Tibial artery (tissue), 4 donors: ENCODE results near the gene CTSD.

Experiments used
- DNase-seq, 2 donors: peaks; one replicate each; pipeline ENCODE4 v3.0.0-alpha.2; 2019
- H3K27ac ChIP-seq, 2 donors: fragments of 200-600 bp; sonication (generic) in 1 of 2; 1 replicate in 1 of 2; 2 replicates in 1 of 2; pipeline ENCODE4 v1.5.1; 2018 to 2019; ENCODE audit warnings: mild to moderate bottlenecking in 1 of 2
- H3K27me3 ChIP-seq, 2 donors: fragments of 200-600 bp; sonication (generic) in 1 of 2; one replicate each; pipeline versions ENCODE4 v1.5.1 to v1.6.0; 2016 to 2019
- H3K36me3 ChIP-seq, 3 donors: fragments of 200-600 bp; sonication (generic) in 2 of 3; one replicate each; pipeline ENCODE4 v1.5.1; 2016 to 2019; ENCODE audit warnings: mild to moderate bottlenecking in 2 of 3
- H3K4me1 ChIP-seq, 4 donors: fragments of 200-600 bp; sonication (generic) in 2 of 4; 1 replicate in 3 of 4; 2 replicates in 1 of 4; pipeline ENCODE4 v1.5.1; 2016 to 2019
- H3K4me3 ChIP-seq, 2 donors: fragments of 200-600 bp; sonication (generic) in 1 of 2; 1 replicate in 1 of 2; 2 replicates in 1 of 2; pipeline ENCODE4 v1.5.1; 2018 to 2019; ENCODE audit warnings: mild to moderate bottlenecking in 2 of 2
- H3K9me3 ChIP-seq, 3 donors: fragments of 200-600 bp; sonication (generic) in 1 of 3; one replicate each; pipeline ENCODE4 v1.5.1; 2016 to 2019
- CTCF ChIP-seq, 2 experiments: fragments of 200-600 bp in 1 of 2; fragments of 450-650 bp in 1 of 2; IDR thresholded peaks; one replicate each; pipeline ENCODE4 v1.5.1; 2017 to 2019; ENCODE audit warnings: antibody characterized with exemption in 2 of 2, mild to moderate bottlenecking in 1 of 2, moderate library complexity in 1 of 2
- intact Hi-C: fragments of 100-400 bp; cut with DNase I; formaldehyde crosslinking; loops from one replicate; pipeline ENCODE4 v1.15.0; 2023; ENCODE audit warnings: low total_unique reads

Gene CTSD

GRCh38 chr11:1762537-1763302, 1.0 kb downstream of the CTSD start:
- DNase-seq = peak; percentile 63 to 85
- Histone ChIP-seq H3K27ac (peak overlapping the region; percentile 92 to 93), H3K27me3 (no peaks in the 10 kb centered on the region), H3K4me1 (peaks cover 0 to 59% (median 52%) of the 10 kb centered on the region in 4 donors), H3K36me3 (peaks cover 19 to 40% (median 23%) of the 10 kb centered on the region in 3 donors), H3K4me3 (peak overlapping the region; percentile 85 to 98), H3K9me3 (no peaks in the 10 kb centered on the region)
- intact Hi-C loops = loop anchor here (2.0 kb wide), 1 partner anchor 62 kb away; no protein-coding TSS in a partner anchor
- TF ChIP-seq CTCF (IDR thresholded peaks at IDR 0.05) = no peak

- H3K27me3 ChIP-seq = no peaks in the 10 kb centered on the region
- DNase-seq = no peak
- H3K4me3 ChIP-seq = peak overlapping the region; percentile 85 to 98
- peak overlapping the region; percentile 92 to 93 for H3K27ac ChIP-seq
- H3K4me1 ChIP-seq = peaks cover 0 to 66% (median 53%) of the 10 kb centered on the region in 4 donors
- H3K36me3 ChIP-seq = peaks cover 26 to 48% (median 30%) of the 10 kb centered on the region in 3 donors
- no peak for TF ChIP-seq CTCF (IDR thresholded peaks at IDR 0.05)
- no peaks in the 10 kb centered on the region for H3K9me3 ChIP-seq
- intact Hi-C loops = loop anchor here (2.0 kb wide), 1 partner anchor 63 kb away; no protein-coding TSS in a partner anchor
Measured at GRCh38 chr11:1761857-1762536, 1.7 kb downstream of the CTSD start.

GRCh38 chr11:1761110-1761856, 2.4 kb downstream of the CTSD start:
- H3K27me3 ChIP-seq = no peaks in the 10 kb centered on the region
- peaks cover 0 to 73% (median 57%) of the 10 kb centered on the region in 4 donors for H3K4me1 ChIP-seq
- H3K27ac ChIP-seq = peak overlapping the region; percentile 92 to 93
- H3K36me3 ChIP-seq = peaks cover 33 to 55% (median 37%) of the 10 kb centered on the region in 3 donors
- H3K9me3 ChIP-seq = no peaks in the 10 kb centered on the region
- intact Hi-C loops = no loop called here
- DNase-seq = no peak
- peak overlapping the region in 1 of 2 donors; percentile 85 for H3K4me3 ChIP-seq
- no peak for TF ChIP-seq CTCF (IDR thresholded peaks at IDR 0.05)

GRCh38 chr11:1760351-1761109, 3.2 kb downstream of the CTSD start:
- Histone ChIP-seq H3K27ac (peak overlapping the region; percentile 92 to 93), H3K27me3 (no peaks in the 10 kb centered on the region), H3K4me1 (peaks cover 0 to 81% (median 63%) of the 10 kb centered on the region in 4 donors), H3K36me3 (peaks cover 41 to 62% (median 44%) of the 10 kb centered on the region in 3 donors), H3K4me3 (peak overlapping the region in 1 of 2 donors; percentile 37), H3K9me3 (no peaks in the 10 kb centered on the region)
- no peak for TF ChIP-seq CTCF (IDR thresholded peaks at IDR 0.05)
- peak; percentile 87 to 97 for DNase-seq
- intact Hi-C loops = no loop called here

GRCh38 chr11:1759851-1760220, 3.9 kb downstream of the CTSD start:
- Histone ChIP-seq H3K36me3 (peaks cover 48 to 69% (median 51%) of the 10 kb centered on the region in 3 donors), H3K27ac (peak overlapping the region; percentile 92 to 93), H3K4me1 (peaks cover 0 to 82% (median 64%) of the 10 kb centered on the region in 4 donors), H3K27me3 (no peaks in the 10 kb centered on the region), H3K4me3 (peak overlapping the region in 1 of 2 donors; percentile 27), H3K9me3 (no peaks in the 10 kb centered on the region)
- TF ChIP-seq CTCF (IDR thresholded peaks at IDR 0.05) = no peak
- DNase-seq = no peak
- intact Hi-C loops = loop anchor here (10.0 kb wide), 1 partner anchor 195 kb away; no protein-coding TSS in a partner anchor
